Endothelial cell of hepatic sinusoid (primary cell): Measurements from ENCODE around the gene UBE4B.

Experiments used
- in situ Hi-C: cut with HindIII; loops from 2 replicates; pipeline ENCODE4 v1.10.0; 2017; ENCODE audit warnings: low sequenced_read_pairs

The UBE4B gene

GRCh38 chr1:10168912-10169514, 136.3 kb downstream of the UBE4B start:
- in situ Hi-C loops, result no loop called here

- in situ Hi-C loops, result no loop called here
Measured at GRCh38 chr1:10170239-10170574, 137.4 kb downstream of the UBE4B start.

- in situ Hi-C loops, result no loop called here
Measured at GRCh38 chr1:10171105-10171767, 138.5 kb downstream of the UBE4B start.

GRCh38 chr1:10171995-10172669, 139.4 kb downstream of the UBE4B start:
- in situ Hi-C loops, result no loop called here

GRCh38 chr1:10173582-10173981, 140.8 kb downstream of the UBE4B start:
- in situ Hi-C loops, result no loop called here

GRCh38 chr1:10177876-10178275, 145.1 kb downstream of the UBE4B start:
- in situ Hi-C loops, result no loop called here

- in situ Hi-C loops, result no loop called here
Measured at GRCh38 chr1:10178597-10179405, 146.0 kb downstream of the UBE4B start.

- in situ Hi-C loops, result loop anchor here (5.0 kb wide), 1 partner anchor 48 kb away; no protein-coding TSS in a partner anchor
Measured at GRCh38 chr1:10179406-10180091, 146.8 kb downstream of the UBE4B start.

GRCh38 chr1:10181154-10181553, 148.4 kb downstream of the UBE4B start:
- in situ Hi-C loops, result loop anchor here (5.0 kb wide), 1 partner anchor 46 kb away; no protein-coding TSS in a partner anchor

GRCh38 chr1:10185759-10186158, 153.0 kb downstream of the UBE4B start:
- in situ Hi-C loops, result no loop called here

- in situ Hi-C loops, result no loop called here
Measured at GRCh38 chr1:10186331-10187025, 153.7 kb downstream of the UBE4B start.

GRCh38 chr1:10187026-10187334, 154.2 kb downstream of the UBE4B start:
- in situ Hi-C loops, result no loop called here

- in situ Hi-C loops, result no loop called here
Measured at GRCh38 chr1:10188133-10188650, 155.4 kb downstream of the UBE4B start.

- in situ Hi-C loops, result no loop called here
Measured at GRCh38 chr1:10189659-10190058, 156.9 kb downstream of the UBE4B start.

- in situ Hi-C loops, result no loop called here
Measured at GRCh38 chr1:10192263-10192662, 159.5 kb downstream of the UBE4B start.

GRCh38 chr1:10193288-10193687, 160.5 kb downstream of the UBE4B start:
- in situ Hi-C loops, result no loop called here

GRCh38 chr1:10195570-10195969, 162.8 kb downstream of the UBE4B start:
- in situ Hi-C loops, result no loop called here

- in situ Hi-C loops, result no loop called here
Measured at GRCh38 chr1:10196976-10197375, 164.2 kb downstream of the UBE4B start.

GRCh38 chr1:10200620-10201019, 167.9 kb downstream of the UBE4B start:
- in situ Hi-C loops, result no loop called here

- in situ Hi-C loops, result no loop called here
Measured at GRCh38 chr1:10204003-10204642, 171.4 kb downstream of the UBE4B start.
